HEK293 (cell line): ENCODE data around the gene HABP4.

Experiments used
- CTCF ChIA-PET: fragments of 350-600 bp; formaldehyde crosslinking; extraction: SDS; loops from one replicate; lab custom pipeline; 2021; ENCODE audit warnings: antibody characterized with exemption; lab: Yijun Ruan, JAX
- POLR2A ChIA-PET: fragments of 300-600 bp; formaldehyde crosslinking; extraction: SDS; loops from one replicate; lab custom pipeline; 2020; ENCODE audit warnings: antibody characterized with exemption, inconsistent platforms; lab: Yijun Ruan, JAX
- H3K27ac ChIP-seq: fragments of 200-500 bp; sonication (Bioruptor generic); 2 replicates; pipeline ENCODE4 v1.5.1; 2014; ENCODE audit warnings: low read depth, low read length, control low read depth, inconsistent platforms; ENCODE audit errors: extremely low read depth
- H3K36me3 ChIP-seq, 2 experiments: fragments of 200-500 bp in 1 of 2; sonication (Bioruptor generic) in 1 of 2; 1 replicate in 1 of 2; 2 replicates in 1 of 2; pipeline ENCODE4 v1.5.1; 2014 to 2017; ENCODE audit warnings: inconsistent platforms in 2 of 2, low read length in 2 of 2; ENCODE audit not compliant: control insufficient read depth in 2 of 2, insufficient read depth in 1 of 2
- H3K4me1 ChIP-seq: fragments of 200-500 bp; sonication (Bioruptor generic); 2 replicates; pipeline ENCODE4 v1.5.1; 2014; ENCODE audit warnings: mild to moderate bottlenecking, low read length, inconsistent platforms; ENCODE audit not compliant: control insufficient read depth, insufficient read depth
- H3K4me3 ChIP-seq: 2 replicates; pipeline ENCODE4 v1.5.1; 2011; ENCODE audit warnings: low read depth, mild to moderate bottlenecking, control low read depth, low read length, moderate library complexity
- H3K9me3 ChIP-seq: fragments of 200-500 bp; sonication (Bioruptor generic); 2 replicates; pipeline ENCODE4 v1.5.1; 2014; ENCODE audit warnings: low read depth, low read length, inconsistent platforms; ENCODE audit not compliant: control insufficient read depth, insufficient read depth
- BCL11B ChIP-seq: fragments of 450-650 bp; formaldehyde crosslinking; IDR thresholded peaks from 2 replicates; pipeline ENCODE4 v1.5.1; 2016; ENCODE audit warnings: low read depth, missing biosample characterization, missing genetic modification characterization
- GLI2 ChIP-seq: fragments of 450-650 bp; formaldehyde crosslinking; IDR thresholded peaks from 2 replicates; pipeline ENCODE4; 2017; ENCODE audit warnings: missing biosample characterization, missing genetic modification characterization, low read depth, borderline replicate concordance
- HIC1 ChIP-seq: fragments of 450-650 bp; formaldehyde crosslinking; IDR thresholded peaks from 2 replicates; pipeline ENCODE4 v1.5.1; 2016; ENCODE audit warnings: missing biosample characterization, missing genetic modification characterization
- KLF1 ChIP-seq: fragments of 450-650 bp; formaldehyde crosslinking; IDR thresholded peaks from 2 replicates; pipeline ENCODE4 v1.5.1; 2016; ENCODE audit warnings: missing biosample characterization, missing genetic modification characterization
- KLF17 ChIP-seq: fragments of 450-650 bp; formaldehyde crosslinking; IDR thresholded peaks from 2 replicates; pipeline ENCODE4 v1.5.1; 2016; ENCODE audit warnings: missing biosample characterization, missing genetic modification characterization
- OVOL3 ChIP-seq: fragments of 450-650 bp; formaldehyde crosslinking; IDR thresholded peaks from 2 replicates; pipeline ENCODE4 v1.5.1; 2016; ENCODE audit warnings: missing biosample characterization, missing genetic modification characterization
- ZBTB26 ChIP-seq: fragments of 450-650 bp; formaldehyde crosslinking; optimal IDR thresholded peaks from 2 replicates; pipeline ENCODE3; 2016; ENCODE audit warnings: missing biosample characterization, mild to moderate bottlenecking, missing genetic modification characterization
- ZBTB7A ChIP-seq: fragments of 450-650 bp; formaldehyde crosslinking; IDR thresholded peaks from 2 replicates; pipeline ENCODE4 v1.5.1; 2016; ENCODE audit warnings: low read depth, missing biosample characterization, missing genetic modification characterization
- ZIC2 ChIP-seq: fragments of 450-650 bp; formaldehyde crosslinking; IDR thresholded peaks from 2 replicates; pipeline ENCODE4 v1.5.1; 2016; ENCODE audit warnings: missing biosample characterization, missing genetic modification characterization
- ZNF157 ChIP-seq: fragments of 450-650 bp; formaldehyde crosslinking; IDR thresholded peaks from 2 replicates; pipeline ENCODE4 v1.5.1; 2016; ENCODE audit warnings: missing biosample characterization, missing genetic modification characterization
- ZNF175 ChIP-seq: fragments of 450-650 bp; formaldehyde crosslinking; IDR thresholded peaks from 2 replicates; pipeline ENCODE4 v1.5.1; 2016; ENCODE audit warnings: missing biosample characterization, missing genetic modification characterization
- ZNF19 ChIP-seq: fragments of 450-650 bp; formaldehyde crosslinking; IDR thresholded peaks from 2 replicates; pipeline ENCODE4; 2016; ENCODE audit warnings: missing biosample characterization, missing genetic modification characterization, low read depth
- ZNF23 ChIP-seq: fragments of 450-650 bp; formaldehyde crosslinking; IDR thresholded peaks from 2 replicates; pipeline ENCODE4 v1.5.1; 2016; ENCODE audit warnings: missing biosample characterization, missing genetic modification characterization, borderline replicate concordance
- ZNF341 ChIP-seq: fragments of 450-650 bp; formaldehyde crosslinking; IDR thresholded peaks from 2 replicates; pipeline ENCODE4; 2016; ENCODE audit warnings: low read depth, missing biosample characterization, missing genetic modification characterization
- ZNF37A ChIP-seq: fragments of 450-650 bp; IDR thresholded peaks from 2 replicates; pipeline ENCODE4 v1.5.1; 2018; ENCODE audit warnings: missing biosample characterization, missing genetic modification characterization
- ZNF426 ChIP-seq: fragments of 450-650 bp; formaldehyde crosslinking; IDR thresholded peaks from 2 replicates; pipeline ENCODE4 v1.5.1; 2017; ENCODE audit warnings: missing biosample characterization, missing genetic modification characterization, mild to moderate bottlenecking, inconsistent platforms, moderate library complexity
- ZNF473 ChIP-seq: fragments of 450-650 bp; formaldehyde crosslinking; IDR thresholded peaks from 2 replicates; pipeline ENCODE4 v1.5.1; 2017; ENCODE audit warnings: missing biosample characterization, missing genetic modification characterization
- ZNF561 ChIP-seq: fragments of 450-650 bp; IDR thresholded peaks from 2 replicates; pipeline ENCODE4 v1.5.1; 2018; ENCODE audit warnings: missing biosample characterization, missing genetic modification characterization, borderline replicate concordance
- ZNF580 ChIP-seq: fragments of 450-650 bp; formaldehyde crosslinking; IDR thresholded peaks from 2 replicates; pipeline ENCODE4 v1.5.1; 2016; ENCODE audit warnings: missing biosample characterization, missing genetic modification characterization
- ZNF704 ChIP-seq: fragments of 450-650 bp; formaldehyde crosslinking; IDR thresholded peaks from 2 replicates; pipeline ENCODE4 v1.5.1; 2016; ENCODE audit warnings: missing biosample characterization, missing genetic modification characterization
- ZNF785 ChIP-seq: fragments of 450-650 bp; formaldehyde crosslinking; IDR thresholded peaks from 2 replicates; pipeline ENCODE4 v1.5.1; 2016; ENCODE audit warnings: missing biosample characterization, missing genetic modification characterization

Gene HABP4

GRCh38 chr9:96467784-96468183, 17.8 kb downstream of the HABP4 start (continued):
- no peak for TF ChIP-seq ZNF580
- no peak for TF ChIP-seq ZBTB7A (tag by site-specific recombination)
- TF ChIP-seq OVOL3, result no peak
- TF ChIP-seq ZIC2 (tag by site-specific recombination), result no peak
- no peak for TF ChIP-seq ZBTB26
- no peak for TF ChIP-seq HIC1 (tag by site-specific recombination)
- no peak for TF ChIP-seq ZNF19 (tag by site-specific recombination)
- no peak for TF ChIP-seq ZNF341 (tag by site-specific recombination)
- TF ChIP-seq GLI2 (tag by site-specific recombination), result no peak
- no peak for TF ChIP-seq ZNF23 (tag by site-specific recombination)
- TF ChIP-seq ZNF175 (tag by site-specific recombination), result no peak
- TF ChIP-seq ZNF561 (tag by site-specific recombination), result no peak

GRCh38 chr9:96476013-96476412, 26.0 kb downstream of the HABP4 start:
- no peak overlapping the region for H3K4me3 ChIP-seq
- no peaks in the 10 kb centered on the region for H3K4me1 ChIP-seq
- no peaks in the 10 kb centered on the region for H3K9me3 ChIP-seq
- H3K27ac ChIP-seq, result no peak overlapping the region
- peaks cover 0 to 45% of the 10 kb centered on the region in 2 experiments; a peak in 2 of 3 replicates for H3K36me3 ChIP-seq
- no peak for TF ChIP-seq ZBTB7A (tag by site-specific recombination)
- TF ChIP-seq ZNF37A (tag by site-specific recombination), result no peak
- no peak for TF ChIP-seq KLF17
- TF ChIP-seq ZNF473 (tag by site-specific recombination), result no peak
- TF ChIP-seq KLF1 (tag by site-specific recombination), result no peak
- TF ChIP-seq BCL11B, result no peak
- no peak for TF ChIP-seq ZNF426 (tag by site-specific recombination)
- no peak for TF ChIP-seq ZNF704
- TF ChIP-seq ZNF157 (tag by site-specific recombination), result no peak
- TF ChIP-seq ZNF785 (tag by site-specific recombination), result no peak
- ChIA-PET CTCF (no interaction called here), POLR2A (no interaction called here)
